Measurements from ENCODE around the gene DLG2. TPM values are rescaled to one million over a fixed set of nuclear protein-coding genes. Genes with fewer than 3 reads are reported as not detected.
A peak's percentile ranks its signal among the peaks of the same experiment; 100 is the strongest.

The DLG2 gene
- total RNA-seq, 1 donor from 2014 or later = 13.7 TPM

GRCh38 chr11:83663988-83664387 lies 1963.2 kb downstream of the DLG2 start:
- no peak for DNase-seq

- no peak for DNase-seq
Measured at GRCh38 chr11:83663446-83663845, 1963.7 kb downstream of the DLG2 start.

- no peak for DNase-seq
Measured at GRCh38 chr11:83662494-83662893, 1964.7 kb downstream of the DLG2 start.

GRCh38 chr11:83661491-83662350 lies 1965.4 kb downstream of the DLG2 start:
- DNase-seq = no peak

GRCh38 chr11:83659466-83659865 lies 1967.7 kb downstream of the DLG2 start:
- DNase-seq = no peak

- no peak for DNase-seq
Measured at GRCh38 chr11:83656796-83657330, 1970.3 kb downstream of the DLG2 start.

GRCh38 chr11:83655976-83656375 lies 1971.2 kb downstream of the DLG2 start:
- peak; percentile 13 for DNase-seq

GRCh38 chr11:83649528-83649855 lies 1977.7 kb downstream of the DLG2 start:
- DNase-seq = no peak

- no peak for DNase-seq
Measured at GRCh38 chr11:83648610-83649527, 1978.3 kb downstream of the DLG2 start.

- no peak for DNase-seq
Measured at GRCh38 chr11:83645561-83645960, 1981.6 kb downstream of the DLG2 start.

GRCh38 chr11:83643115-83643514 lies 1984.0 kb downstream of the DLG2 start:
- DNase-seq = no peak

GRCh38 chr11:83642500-83642899 lies 1984.6 kb downstream of the DLG2 start:
- DNase-seq = no peak

GRCh38 chr11:83641511-83641910 lies 1985.6 kb downstream of the DLG2 start:
- DNase-seq = peak; percentile 93

GRCh38 chr11:83639995-83640758 lies 1987.0 kb downstream of the DLG2 start:
- DNase-seq = peak; percentile 58

- DNase-seq = no peak
Measured at GRCh38 chr11:83635166-83635565, 1992.0 kb downstream of the DLG2 start.

GRCh38 chr11:83630211-83630610 lies 1996.9 kb downstream of the DLG2 start:
- DNase-seq = no peak

GRCh38 chr11:83629775-83630174 lies 1997.4 kb downstream of the DLG2 start:
- no peak for DNase-seq

- DNase-seq = no peak
Measured at GRCh38 chr11:83628622-83629355, 1998.4 kb downstream of the DLG2 start.

- DNase-seq = no peak
Measured at GRCh38 chr11:83625336-83625735, 2001.8 kb downstream of the DLG2 start.

GRCh38 chr11:83617671-83618070 lies 2009.5 kb downstream of the DLG2 start:
- no peak for DNase-seq

- no peak for DNase-seq
Measured at GRCh38 chr11:83613767-83614121, 2013.4 kb downstream of the DLG2 start.
